Cardiac septum (tissue), 1 donor: ENCODE measurements around the gene EXOSC10. TPM values are rescaled to one million over a fixed set of nuclear protein-coding genes. Genes with fewer than 3 reads are reported as not detected.
"Not testable (repeated sequence)": the region's sequence is repeated elsewhere in the genome, so short reads cannot be mapped to it uniquely, and the experiment has no call there.

Source experiments
- DNase-seq: peaks from one replicate; pipeline ENCODE4 v3.0.0-alpha.2; 2020; ENCODE audit warnings: low spot score
- intact Hi-C: fragments of 100-400 bp; cut with DNase I; formaldehyde crosslinking; loops from one replicate; pipeline ENCODE4 v1.14.0; 2022
- total RNA-seq: library from RNA; stranded (reverse); fragmentation: NEBNext Ultra II Directional; extraction: Animal tissue kit (Norgen Biotek cat#: 25700); gene quantifications from one replicate; pipeline ENCODE4 v1.2.1, GENCODE V29; 2021
- donor health status: DM: no; HTN: no; CAD: no.

Gene EXOSC10
- total RNA-seq, 1 donor from 2014 or later = 22.5 TPM

- no peak for DNase-seq
- intact Hi-C loops = no loop called here
Measured at GRCh38 chr1:11064942-11065341, 34.7 kb downstream of the EXOSC10 start.

GRCh38 chr1:11063937-11064537, 35.6 kb downstream of the EXOSC10 start:
- intact Hi-C loops, DNase-seq: not testable (repeated sequence)

DNA sequence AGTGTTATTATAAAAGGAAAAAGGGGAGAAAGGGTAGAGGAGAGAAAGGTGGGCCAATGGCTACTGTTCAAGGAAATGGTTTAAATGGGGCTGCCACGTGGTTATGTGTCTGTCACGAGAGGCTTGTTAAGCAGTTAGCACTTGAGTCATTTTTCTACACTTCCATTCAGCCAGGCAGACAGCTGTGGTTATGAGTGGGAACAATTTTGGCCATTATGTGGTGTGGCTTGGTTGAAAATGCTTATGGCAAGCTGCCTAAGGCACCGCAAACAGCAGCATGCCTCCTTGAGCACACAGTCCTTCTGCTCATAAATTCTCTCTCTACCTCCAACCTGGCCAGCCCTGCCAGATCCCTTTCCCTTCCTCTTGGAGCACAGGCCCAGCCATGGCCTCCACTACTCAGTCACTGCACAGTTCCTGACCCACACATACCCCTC, 36.7 kb downstream of the EXOSC10 start:
- no peak for DNase-seq
- intact Hi-C loops = no loop called here

DNA sequence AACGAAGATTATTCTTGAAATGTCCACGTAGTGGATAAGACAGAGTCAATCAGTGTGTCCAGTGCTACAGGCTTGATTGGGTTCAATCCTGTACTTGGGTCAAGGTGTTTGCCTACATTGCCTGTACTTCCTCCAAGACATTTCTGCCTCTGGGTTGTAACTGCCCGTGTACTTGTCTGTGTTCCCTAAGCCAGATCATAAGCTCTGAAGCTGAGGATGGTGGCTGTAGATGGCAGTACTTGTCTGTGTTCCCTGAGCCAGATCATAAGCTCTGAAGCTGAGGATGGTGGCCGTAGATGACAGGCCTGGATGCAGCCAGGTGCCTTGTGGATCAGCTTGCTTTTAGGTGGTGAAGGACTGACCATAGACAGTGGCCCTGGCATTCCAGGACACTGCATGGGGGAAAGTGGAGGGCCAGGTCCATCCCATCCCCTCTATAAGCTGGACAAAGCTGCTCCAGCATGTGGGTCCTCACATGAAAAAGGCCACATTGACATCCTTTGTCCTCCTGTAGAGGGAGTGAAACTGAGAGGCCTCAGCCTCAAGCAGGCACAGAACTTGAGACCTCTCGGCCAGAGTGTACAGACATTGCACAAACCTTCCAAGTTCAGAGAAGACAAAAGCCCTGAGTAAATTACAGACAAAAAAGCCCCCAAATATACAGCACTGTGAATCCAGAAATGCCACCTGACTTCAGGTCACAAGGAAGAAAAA, 37.9 kb downstream of the EXOSC10 start:
- DNase-seq = no peak
- intact Hi-C loops = no loop called here

GRCh38 chr1:11059968-11060830, 39.5 kb downstream of the EXOSC10 start, which contains the start of gene SRM:
Gene SRM, minus strand, starts transcription at chr1:11060018. Its CDS starts 75 bp downstream, at chr1:11059943.
- intact Hi-C loops = loop anchor here (1.0 to 10.0 kb wide), 2 partner anchors 40 to 665 kb away; no protein-coding TSS in a partner anchor
- DNase-seq = peak; percentile 95

DNA sequence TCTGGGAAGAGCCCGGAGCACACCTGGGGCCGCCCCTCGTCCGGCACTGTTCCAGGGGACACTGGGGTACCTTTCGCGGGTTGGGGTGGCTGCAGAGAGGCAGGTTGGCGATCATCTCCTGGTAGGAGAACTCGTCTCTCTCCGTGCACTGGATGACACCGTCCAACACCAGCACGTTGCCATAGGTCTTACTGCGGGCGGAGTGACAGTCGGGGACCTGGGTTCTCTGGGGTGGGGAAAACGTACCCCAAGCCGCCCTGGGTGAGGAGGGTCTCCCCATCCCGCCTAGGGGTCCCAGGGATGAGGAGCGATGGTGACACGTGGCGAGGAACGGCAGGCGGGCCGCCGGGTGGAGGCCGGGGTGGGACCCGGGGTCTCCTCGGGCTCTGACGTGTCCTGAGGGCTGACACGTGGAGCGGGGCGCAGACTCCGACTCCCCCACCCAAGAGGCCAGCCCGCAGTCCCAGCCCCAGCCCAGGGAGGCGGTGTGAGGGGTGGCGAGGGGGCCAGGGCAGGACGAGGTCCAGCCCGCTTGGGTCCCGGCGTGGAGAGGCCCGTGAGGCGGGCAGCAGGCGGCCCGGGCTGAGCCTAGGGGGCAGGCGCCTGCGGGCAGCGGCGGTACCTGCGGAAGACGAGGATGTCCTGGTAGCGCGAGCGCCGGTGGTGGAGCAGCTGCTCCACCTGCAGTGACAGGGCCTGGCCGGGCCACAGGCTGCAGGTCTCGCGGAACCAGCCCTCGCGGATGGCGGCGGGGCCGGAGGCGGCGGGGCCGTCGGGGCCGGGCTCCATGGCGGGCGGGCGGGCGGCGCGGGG, 40.3 kb downstream of the EXOSC10 start:
- no peak for DNase-seq

GRCh38 chr1:11058595-11059154, 41.0 kb downstream of the EXOSC10 start:
- intact Hi-C loops = loop anchor here (10.0 kb wide), 1 partner anchor 666 kb away; no protein-coding TSS in a partner anchor
- DNase-seq = no peak

More for the DNA sequence above, 40.3 kb downstream of the EXOSC10 start:
- intact Hi-C loops = loop anchor here (10.0 kb wide), 1 partner anchor 665 kb away; no protein-coding TSS in a partner anchor

DNA sequence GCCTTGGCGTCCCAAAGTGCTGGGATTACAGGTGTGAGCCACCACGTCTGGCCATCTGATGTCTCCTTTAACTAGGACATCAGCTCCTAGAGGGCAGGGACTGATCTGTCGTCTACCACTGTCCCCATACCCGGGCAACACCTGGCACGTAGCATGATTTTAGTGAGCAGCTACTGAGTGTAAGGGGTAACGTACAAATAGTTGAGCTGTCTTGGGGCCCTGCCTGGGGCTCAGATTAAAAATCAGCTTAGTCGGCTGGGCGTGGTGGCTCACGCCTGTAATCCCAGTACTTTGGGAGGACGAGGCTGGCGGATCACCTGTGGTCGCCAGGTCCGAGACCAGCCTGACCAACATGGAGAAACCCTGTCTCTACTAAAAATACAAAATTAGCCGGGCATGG, 41.6 kb downstream of the EXOSC10 start:
- no peak for DNase-seq
- intact Hi-C loops = loop anchor here (10.0 kb wide), 1 partner anchor 667 kb away; no protein-coding TSS in a partner anchor

DNA sequence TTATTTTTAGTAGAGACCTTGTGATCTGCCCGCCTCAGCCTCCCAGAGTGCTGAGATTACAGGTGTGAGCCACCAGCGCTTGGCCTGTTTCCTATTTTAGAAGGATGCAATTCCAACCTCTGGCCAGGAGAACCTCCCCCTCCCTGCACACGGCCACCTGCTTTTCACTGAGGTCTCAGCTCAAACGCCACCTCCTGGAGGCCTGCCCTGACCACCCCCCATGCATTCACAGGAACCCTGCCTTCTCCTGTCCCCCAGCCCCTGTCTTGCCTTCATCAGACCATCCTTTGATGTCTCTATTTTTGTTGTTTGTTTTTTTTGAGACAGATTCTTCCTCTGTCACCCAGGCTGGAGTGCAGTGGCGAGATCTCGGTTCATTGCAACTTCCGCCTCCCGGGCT, 42.2 kb downstream of the EXOSC10 start:
- intact Hi-C loops = loop anchor here (10.0 kb wide), 1 partner anchor 667 kb away; no protein-coding TSS in a partner anchor
- no peak for DNase-seq

DNA sequence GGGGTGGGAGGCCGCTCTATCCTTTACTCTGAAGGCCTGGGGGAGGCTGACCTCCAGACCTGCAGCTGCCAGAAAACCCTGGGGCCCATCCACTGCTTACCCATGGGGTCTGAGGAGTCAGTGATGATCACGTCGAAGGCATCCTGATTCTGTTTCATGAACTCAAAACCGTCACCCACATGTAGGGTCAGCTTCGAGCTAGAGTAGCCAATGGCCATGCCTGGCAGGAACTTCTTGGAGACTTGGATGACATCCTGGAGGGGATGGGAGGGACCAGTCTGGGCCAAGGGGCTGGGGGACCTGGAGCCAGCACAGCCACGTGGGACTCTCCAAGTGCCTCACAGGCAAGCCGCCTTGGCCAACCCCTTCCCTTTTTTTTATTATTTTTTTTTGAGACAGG, 43.2 kb downstream of the EXOSC10 start:
- intact Hi-C loops = loop anchor here (10.0 kb wide), 1 partner anchor 668 kb away; no protein-coding TSS in a partner anchor
- DNase-seq = no peak

DNA sequence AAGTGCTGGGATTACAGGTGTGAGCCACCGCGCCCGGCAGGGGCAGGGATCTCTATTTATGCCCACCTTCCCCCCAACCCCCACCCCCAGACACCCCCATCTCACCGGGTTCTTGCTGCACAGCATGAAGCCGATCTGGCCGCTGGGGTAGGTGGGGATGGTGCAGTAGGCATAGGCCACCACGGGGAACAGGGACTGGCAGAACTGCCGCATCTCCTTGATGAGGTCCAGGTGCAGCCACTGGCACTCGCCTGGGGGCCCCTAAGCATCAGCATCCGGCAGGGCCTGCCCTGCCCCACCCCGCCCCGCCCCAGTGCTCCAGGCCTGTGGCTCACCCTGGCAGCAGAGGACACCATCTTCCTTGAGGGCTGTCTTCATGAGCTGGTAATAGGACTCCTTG, 44.0 kb downstream of the EXOSC10 start:
- no peak for DNase-seq
- intact Hi-C loops = loop anchor here (10.0 kb wide), 1 partner anchor 669 kb away; no protein-coding TSS in a partner anchor

DNA sequence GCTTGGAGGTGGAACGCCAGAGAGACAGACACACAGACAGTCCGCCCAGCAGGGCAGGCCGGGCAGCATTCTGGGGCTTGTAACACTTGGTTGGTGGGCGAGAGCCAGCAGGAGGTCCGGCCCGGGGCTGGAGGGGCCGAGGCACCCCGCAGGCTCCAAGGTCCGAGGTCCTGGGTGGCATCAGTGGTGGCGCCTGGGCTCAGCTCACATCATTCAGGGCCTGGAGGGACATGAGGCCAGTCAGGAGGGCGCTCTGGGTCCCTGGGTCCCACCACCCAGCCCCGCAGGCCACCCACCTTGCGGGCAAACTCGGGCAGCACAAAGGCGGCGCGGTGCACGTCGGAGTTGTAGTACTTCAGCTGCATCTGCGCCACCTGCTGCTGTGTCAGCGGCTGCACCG, 45.0 kb downstream of the EXOSC10 start:
- intact Hi-C loops = loop anchor here (10.0 kb wide), 1 partner anchor 670 kb away; no protein-coding TSS in a partner anchor
- no peak for DNase-seq

GRCh38 chr1:11054181-11054580, 45.5 kb downstream of the EXOSC10 start:
- intact Hi-C loops = loop anchor here (10.0 kb wide), 1 partner anchor 671 kb away; no protein-coding TSS in a partner anchor
- no peak for DNase-seq

GRCh38 chr1:11053758-11054137, 45.9 kb downstream of the EXOSC10 start:
- intact Hi-C loops = loop anchor here (10.0 kb wide), 1 partner anchor 671 kb away; no protein-coding TSS in a partner anchor
- no peak for DNase-seq

- intact Hi-C loops = loop anchor here (10.0 kb wide), 1 partner anchor 672 kb away; no protein-coding TSS in a partner anchor
- DNase-seq = no peak
Measured at GRCh38 chr1:11052839-11053757, 46.6 kb downstream of the EXOSC10 start.

- intact Hi-C loops = loop anchor here (10.0 kb wide), 1 partner anchor 673 kb away; no protein-coding TSS in a partner anchor
Measured at GRCh38 chr1:11051781-11052511, 47.7 kb downstream of the EXOSC10 start.

More at GRCh38 chr1:11051781-11052511, 47.7 kb downstream of the EXOSC10 start:
- DNase-seq = no peak
